ENCODE data around the gene CAMK2G.

GRCh38 chr10:73819081-73819480 is 55.3 kb downstream of the CAMK2G start:
- TF ChIP-seq TCF12 (IDR thresholded peaks at IDR 0.05; ENCODE audit: low read depth) (no peak), RAD21 (IDR thresholded peaks at IDR 0.05; ENCODE audit: low read depth) (no peak), YY1 (IDR thresholded peaks at IDR 0.05; ENCODE audit: low read depth) (no peak), MAX (IDR thresholded peaks at IDR 0.05) (no peak), EGR1 (IDR thresholded peaks at IDR 0.05) (no peak), NFIC (IDR thresholded peaks at IDR 0.05) (no peak), REST (IDR thresholded peaks at IDR 0.05; ENCODE audit: low read depth) (no peak), EP300 (IDR thresholded peaks at IDR 0.05; ENCODE audit: borderline replicate concordance) (no peak), TAF1 (IDR thresholded peaks at IDR 0.05; ENCODE audit: low read depth) (no peak), CREB1 (IDR thresholded peaks at IDR 0.05; ENCODE audit: low read depth) (no peak), CEBPB (IDR thresholded peaks at IDR 0.05) (no peak), ZBTB7A (IDR thresholded peaks at IDR 0.05; ENCODE audit: low read depth) (no peak), FOXM1 (IDR thresholded peaks at IDR 0.05; ENCODE audit: borderline replicate concordance, low read depth) (no peak), TEAD4 (IDR thresholded peaks at IDR 0.05) (no peak)
